CD4-positive, CD25-positive, alpha-beta regulatory T cell (primary cell): ENCODE results near the gene POLR2H. TPM values are rescaled to one million over a fixed set of nuclear protein-coding genes. Genes with fewer than 3 reads are reported as not detected.

ENCODE experiments used
- ATAC-seq, 2 donors: fragments of 150-1000 bp; cut with Tn5 transposase; one replicate each; pipeline ENCODE4 v1.10.0; 2021; ENCODE audit warnings: low read depth in 2 of 2, moderate number of reproducible peaks in 2 of 2, moderate library complexity in 1 of 2
- DNase-seq, 3 donors: peaks; one replicate each; pipeline versions ENCODE4 v3.0.0 to v3.0.0-alpha.2; 2012 to 2022; ENCODE audit warnings: mixed read lengths in 1 of 3
- H3K27ac ChIP-seq: one replicate; pipeline ENCODE4 v1.7.0; 2013; ENCODE audit warnings: mild to moderate bottlenecking, low read length; ENCODE audit not compliant: insufficient read depth, poor library complexity, severe bottlenecking
- H3K27me3 ChIP-seq: one replicate; pipeline ENCODE4 v1.7.0; 2013; ENCODE audit warnings: low read length; ENCODE audit not compliant: control insufficient read depth, insufficient read depth
- H3K36me3 ChIP-seq: one replicate; pipeline ENCODE4 v1.7.0; 2013; ENCODE audit warnings: mild to moderate bottlenecking, low read length, moderate library complexity; ENCODE audit not compliant: control insufficient read depth, insufficient read depth
- H3K4me1 ChIP-seq: 2 replicates; pipeline ENCODE4 v1.7.0; 2013; ENCODE audit warnings: mild to moderate bottlenecking, low read length; ENCODE audit not compliant: insufficient read depth, control insufficient read depth, poor library complexity, severe bottlenecking
- H3K4me3 ChIP-seq: one replicate; pipeline ENCODE4 v1.7.0; 2013; ENCODE audit warnings: low read depth, mild to moderate bottlenecking, low read length, moderate library complexity
- H3K9me3 ChIP-seq, 2 experiments: 1 replicate in 1 of 2; 2 replicates in 1 of 2; pipeline ENCODE4 v1.7.0; 2013; ENCODE audit warnings: low read length in 2 of 2, mild to moderate bottlenecking in 1 of 2, moderate library complexity in 1 of 2; ENCODE audit not compliant: control insufficient read depth in 2 of 2
- H3K27ac Mint-ChIP-seq, 3 donors: one replicate each; pipeline ENCODE4 v1.8.0; 2020 to 2022; ENCODE audit warnings: mild to moderate bottlenecking in 3 of 3, mixed read lengths in 3 of 3, moderate library complexity in 2 of 3
- H3K27me3 Mint-ChIP-seq: one replicate; pipeline ENCODE4 v1.8.0; 2022; ENCODE audit warnings: mild to moderate bottlenecking, mixed read lengths
- H3K36me3 Mint-ChIP-seq: one replicate; pipeline ENCODE4 v1.8.0; 2020; ENCODE audit warnings: mixed read lengths
- H3K4me1 Mint-ChIP-seq, 4 donors: one replicate each; pipeline ENCODE4 v1.8.0; 2020 to 2022; ENCODE audit warnings: mixed read lengths in 4 of 4, mild to moderate bottlenecking in 1 of 4
- H3K4me3 Mint-ChIP-seq, 4 donors: one replicate each; pipeline ENCODE4 v1.8.0; 2020 to 2022; ENCODE audit warnings: mild to moderate bottlenecking in 4 of 4, mixed read lengths in 4 of 4, moderate library complexity in 3 of 4
- H3K9me3 Mint-ChIP-seq, 7 donors: one replicate each; pipeline ENCODE4 v1.8.0; 2020 to 2022; ENCODE audit warnings: mixed read lengths in 7 of 7, mild to moderate bottlenecking in 3 of 7, moderate library complexity in 2 of 7
- polyA plus RNA-seq, 4 donors: library from polyadenylated mRNA; unstranded; fragments of 300-500 nt; fragmentation: Illumina TruSeq; gene quantifications; one replicate each; pipeline ENCODE4 v1.2.3, GENCODE V29; 2021
- total RNA-seq: library from RNA; stranded (reverse); gene quantifications from one replicate; pipeline ENCODE4 v1.2.3, GENCODE V29; 2022

POLR2H gene
- total and polyA plus RNA-seq, 5 donors from 2014 or later, result 39.4 to 64.9 (median 59.3) TPM

- H3K27me3 Mint-ChIP-seq, result peaks cover 17% of the 10 kb centered on the region
- DNase-seq (no peak), ATAC-seq (no peak)
- no peak overlapping the region for H3K27ac Mint-ChIP-seq
- H3K9me3 ChIP-seq, result no peaks in the 10 kb centered on the region
- no peaks in the 10 kb centered on the region for H3K36me3 ChIP-seq
- H3K36me3 Mint-ChIP-seq, result no peaks in the 10 kb centered on the region
- peaks cover 2% of the 10 kb centered on the region for H3K27me3 ChIP-seq
- H3K27ac ChIP-seq, result no peak overlapping the region
- H3K4me3 ChIP-seq, result no peak overlapping the region
- no peaks in the 10 kb centered on the region for H3K4me1 Mint-ChIP-seq
- no peaks in the 10 kb centered on the region for H3K4me1 ChIP-seq
- no peak overlapping the region for H3K4me3 Mint-ChIP-seq
- peaks cover 0 to 1% (median 0%) of the 10 kb centered on the region in 7 donors for H3K9me3 Mint-ChIP-seq
Measured at GRCh38 chr3:184389384-184389783, 27.9 kb downstream of the POLR2H start.

DNA sequence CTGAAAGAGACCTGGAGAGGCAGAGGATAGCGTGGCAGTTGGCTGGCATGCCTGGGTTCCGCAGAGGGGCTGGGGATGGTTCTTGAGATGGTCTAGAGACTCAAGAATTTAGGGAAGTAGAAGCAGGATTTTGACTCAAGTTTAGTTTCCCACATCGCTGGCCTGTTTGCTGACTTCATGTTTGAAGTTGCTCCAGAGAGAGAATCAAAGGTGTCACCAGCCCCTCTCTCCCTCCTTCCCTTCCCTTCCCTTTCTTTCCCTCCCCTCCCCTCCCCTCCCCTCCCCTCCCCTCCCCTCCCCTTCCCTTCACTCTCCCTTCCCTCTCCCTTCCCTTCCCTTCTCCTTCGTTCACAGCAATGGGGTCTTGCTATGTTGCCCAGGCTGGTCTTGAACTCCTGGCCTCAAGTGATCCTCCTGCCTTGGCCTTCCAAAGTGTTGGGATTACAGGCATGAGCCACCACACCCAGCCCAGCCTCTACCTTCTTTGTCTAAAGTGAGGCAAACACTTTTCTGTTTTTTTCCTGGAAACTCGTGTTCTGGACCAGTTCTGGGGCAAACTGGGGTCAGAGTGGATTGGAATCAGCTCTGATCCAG, 28.5 kb downstream of the POLR2H start:
- no peak overlapping the region for H3K4me3 Mint-ChIP-seq
- Histone ChIP-seq H3K4me1 (no peaks in the 10 kb centered on the region), H3K9me3 (no peaks in the 10 kb centered on the region), H3K27me3 (peaks cover 2% of the 10 kb centered on the region), H3K27ac (no peak overlapping the region), H3K36me3 (no peaks in the 10 kb centered on the region), H3K4me3 (no peak overlapping the region)
- no peak for ATAC-seq
- peak overlapping the region in 2 of 3 donors; percentile 7 to 92 for H3K27ac Mint-ChIP-seq
- H3K4me1 Mint-ChIP-seq, result no peaks in the 10 kb centered on the region
- no peaks in the 10 kb centered on the region for H3K36me3 Mint-ChIP-seq
- H3K27me3 Mint-ChIP-seq, result peaks cover 17% of the 10 kb centered on the region
- peaks cover 0 to 1% (median 0%) of the 10 kb centered on the region in 7 donors for H3K9me3 Mint-ChIP-seq
- DNase-seq, result no peak

DNA sequence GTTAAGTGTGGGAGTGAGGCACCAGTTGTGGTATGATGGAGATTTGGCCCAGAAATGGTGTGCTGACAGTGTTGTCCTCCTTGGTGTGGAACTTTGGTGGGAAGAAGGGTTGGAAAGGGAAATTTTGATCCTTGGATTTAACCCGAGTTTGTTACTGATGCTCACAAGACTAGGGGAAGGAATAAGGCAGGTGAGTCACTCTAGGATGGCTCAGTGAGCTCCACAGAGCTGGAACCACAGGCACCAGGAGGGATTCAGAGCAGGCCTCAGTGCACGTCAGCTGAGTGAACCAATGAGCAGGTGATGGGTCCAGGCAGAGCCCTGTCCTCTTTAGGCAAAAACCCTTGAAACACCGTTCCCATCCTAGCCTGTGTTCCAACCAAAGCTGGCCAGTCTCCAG, 29.8 kb downstream of the POLR2H start:
- ATAC-seq (no peak), DNase-seq (no peak)
- H3K36me3 ChIP-seq, result no peaks in the 10 kb centered on the region
- Mint-ChIP-seq H3K4me3 (no peak overlapping the region), H3K27ac (no peak overlapping the region), H3K4me1 (no peaks in the 10 kb centered on the region), H3K36me3 (no peaks in the 10 kb centered on the region), H3K27me3 (peaks cover 21% of the 10 kb centered on the region), H3K9me3 (no peaks in the 10 kb centered on the region)
- H3K27ac ChIP-seq, result no peak overlapping the region
- H3K27me3 ChIP-seq, result peaks cover 2% of the 10 kb centered on the region
- no peaks in the 10 kb centered on the region for H3K9me3 ChIP-seq
- no peaks in the 10 kb centered on the region for H3K4me1 ChIP-seq
- H3K4me3 ChIP-seq, result no peak overlapping the region

DNA sequence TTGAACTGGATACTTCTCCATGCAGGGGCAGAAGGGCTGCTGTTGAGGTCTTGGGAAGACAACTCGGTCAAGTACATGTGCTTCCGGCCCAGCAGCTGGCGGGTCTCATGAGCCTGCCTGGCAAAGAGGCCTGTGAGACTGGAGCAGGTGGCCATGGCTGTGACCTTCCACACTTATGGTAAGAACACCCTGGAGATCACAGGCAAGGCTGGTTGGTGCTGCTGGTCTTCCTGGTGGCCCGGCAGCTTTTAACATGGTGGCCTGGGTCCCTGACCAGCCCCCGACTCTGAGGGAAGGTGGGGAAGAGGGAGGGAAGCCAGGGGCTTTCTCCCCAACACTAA, 33.8 kb downstream of the POLR2H start:
- no peak for DNase-seq
- Mint-ChIP-seq H3K36me3 (no peaks in the 10 kb centered on the region), H3K9me3 (no peaks in the 10 kb centered on the region), H3K4me3 (no peak overlapping the region), H3K4me1 (no peaks in the 10 kb centered on the region), H3K27ac (no peak overlapping the region), H3K27me3 (peaks cover 29% of the 10 kb centered on the region)
- Histone ChIP-seq H3K4me1 (no peaks in the 10 kb centered on the region), H3K27ac (no peak overlapping the region), H3K36me3 (no peaks in the 10 kb centered on the region), H3K9me3 (no peaks in the 10 kb centered on the region), H3K4me3 (no peak overlapping the region), H3K27me3 (peaks cover 2% of the 10 kb centered on the region)
- ATAC-seq, result no peak

DNA sequence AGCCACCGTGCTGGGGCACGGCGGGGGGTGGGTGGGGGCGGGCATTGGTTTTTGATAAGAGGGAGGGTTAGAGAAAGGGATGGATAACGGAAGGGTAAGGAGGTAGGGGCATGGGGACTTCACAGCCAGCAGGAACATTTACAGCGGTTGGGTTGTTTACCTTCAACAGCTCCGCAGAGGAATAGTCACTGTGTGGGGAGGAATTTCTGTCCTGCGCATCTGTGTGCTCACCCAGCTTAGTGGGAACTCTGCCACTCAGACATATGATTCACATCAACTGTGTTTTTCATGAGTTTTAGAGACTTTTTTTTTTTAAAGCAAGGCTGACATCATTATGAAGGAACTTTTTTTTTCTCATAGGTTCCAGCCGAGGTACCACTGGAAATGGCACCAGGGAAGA, 37.9 kb downstream of the POLR2H start:
- Mint-ChIP-seq H3K9me3 (no peaks in the 10 kb centered on the region), H3K36me3 (no peaks in the 10 kb centered on the region), H3K4me3 (no peak overlapping the region), H3K27ac (no peak overlapping the region), H3K27me3 (peaks cover 38% of the 10 kb centered on the region), H3K4me1 (no peaks in the 10 kb centered on the region)
- Histone ChIP-seq H3K27ac (no peak overlapping the region), H3K27me3 (no peaks in the 10 kb centered on the region), H3K9me3 (no peaks in the 10 kb centered on the region), H3K36me3 (no peaks in the 10 kb centered on the region), H3K4me3 (no peak overlapping the region), H3K4me1 (no peaks in the 10 kb centered on the region)
- no peak for DNase-seq
- no peak for ATAC-seq

GRCh38 chr3:184405075-184406030, 43.8 kb downstream of the POLR2H start:
- peaks cover 29% of the 10 kb centered on the region for H3K27me3 Mint-ChIP-seq
- no peaks in the 10 kb centered on the region for H3K4me1 Mint-ChIP-seq
- Histone ChIP-seq H3K36me3 (no peaks in the 10 kb centered on the region), H3K9me3 (no peaks in the 10 kb centered on the region), H3K27ac (no peak overlapping the region), H3K4me1 (no peaks in the 10 kb centered on the region), H3K4me3 (no peak overlapping the region), H3K27me3 (no peaks in the 10 kb centered on the region)
- H3K27ac Mint-ChIP-seq, result no peak overlapping the region
- no peak for ATAC-seq
- no peak overlapping the region for H3K4me3 Mint-ChIP-seq
- no peaks in the 10 kb centered on the region for H3K36me3 Mint-ChIP-seq
- no peak for DNase-seq
- no peaks in the 10 kb centered on the region for H3K9me3 Mint-ChIP-seq

DNA sequence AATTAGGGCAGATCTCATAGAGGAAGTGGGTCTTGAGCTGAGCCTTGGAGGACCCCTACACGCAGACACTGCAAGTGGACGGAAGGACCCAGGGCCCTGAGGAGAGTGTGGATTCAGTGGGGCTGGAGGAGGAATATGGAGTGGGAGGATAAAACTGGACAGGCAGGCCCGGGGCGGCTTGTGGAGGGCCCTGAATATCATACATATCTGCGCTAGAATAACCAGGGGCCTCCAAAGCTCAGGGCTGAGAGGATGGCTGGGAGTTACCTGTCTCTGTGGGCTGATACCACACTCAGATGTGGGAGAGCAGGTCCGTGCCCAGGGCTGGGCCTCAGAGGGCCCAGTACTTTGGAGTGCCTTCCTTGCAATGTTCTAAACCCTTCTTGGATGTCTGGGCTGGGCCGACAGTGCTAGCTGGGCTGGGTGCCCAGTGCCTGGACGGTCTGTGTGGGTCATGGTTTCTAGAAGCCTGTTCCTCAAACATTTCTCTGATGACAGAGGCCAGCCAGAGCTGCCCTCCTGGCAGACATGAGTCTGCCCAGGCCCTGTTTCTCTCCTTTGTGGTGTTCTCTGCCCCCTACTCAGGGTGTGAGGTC, 47.9 kb downstream of the POLR2H start:
- Histone ChIP-seq H3K27ac (no peak overlapping the region), H3K9me3 (no peaks in the 10 kb centered on the region), H3K36me3 (no peaks in the 10 kb centered on the region), H3K4me1 (no peaks in the 10 kb centered on the region), H3K4me3 (no peak overlapping the region), H3K27me3 (no peaks in the 10 kb centered on the region)
- Mint-ChIP-seq H3K27ac (no peak overlapping the region), H3K9me3 (peaks cover 0 to 2% (median 0%) of the 10 kb centered on the region in 7 donors), H3K4me1 (no peaks in the 10 kb centered on the region), H3K27me3 (peaks cover 9% of the 10 kb centered on the region), H3K36me3 (no peaks in the 10 kb centered on the region), H3K4me3 (no peak overlapping the region)
- DNase-seq, result no peak
- ATAC-seq, result no peak
